ENCODE data around the gene IFI27L1.
"Not testable (repeated sequence)": the region's sequence is repeated elsewhere in the genome, so short reads cannot be mapped to it uniquely, and the experiment has no call there.

IFI27L1 gene

GRCh38 chr14:94048691-94049624, 32.2 kb upstream of the IFI27L1 start:
- no peak for DNase-seq (ENCODE audit: low read depth in 3 of 3)

GRCh38 chr14:94049625-94050023, 31.5 kb upstream of the IFI27L1 start:
- no peak for DNase-seq (ENCODE audit: low read depth in 3 of 3)

- DNase-seq (ENCODE audit: low read depth in 3 of 3), result no peak
Measured at GRCh38 chr14:94050231-94050880, 30.8 kb upstream of the IFI27L1 start.

- no peak for DNase-seq (ENCODE audit: low read depth in 3 of 3)
Measured at GRCh38 chr14:94051115-94051514, 30.0 kb upstream of the IFI27L1 start.

GRCh38 chr14:94051779-94052178, 29.3 kb upstream of the IFI27L1 start:
- no peak for DNase-seq (ENCODE audit: low read depth in 3 of 3)

- no peak for DNase-seq (ENCODE audit: low read depth in 3 of 3)
Measured at GRCh38 chr14:94052199-94052598, 28.9 kb upstream of the IFI27L1 start.

- no peak for DNase-seq (ENCODE audit: low read depth in 3 of 3)
Measured at GRCh38 chr14:94052662-94053061, 28.4 kb upstream of the IFI27L1 start.

GRCh38 chr14:94054401-94054800, 26.7 kb upstream of the IFI27L1 start:
- DNase-seq (ENCODE audit: low read depth in 3 of 3), result no peak

GRCh38 chr14:94054936-94055335, 26.2 kb upstream of the IFI27L1 start:
- DNase-seq (ENCODE audit: low read depth in 3 of 3), result no peak

- DNase-seq (ENCODE audit: low read depth in 3 of 3), result peak in 1 of 3 experiments; percentile 14
Measured at GRCh38 chr14:94056579-94057308, 24.4 kb upstream of the IFI27L1 start.

GRCh38 chr14:94058128-94058673, 22.9 kb upstream of the IFI27L1 start:
- DNase-seq (ENCODE audit: low read depth in 3 of 3), result no peak

- no peak for DNase-seq (ENCODE audit: low read depth in 3 of 3)
Measured at GRCh38 chr14:94058674-94059138, 22.4 kb upstream of the IFI27L1 start.

- DNase-seq (ENCODE audit: low read depth in 3 of 3), result no peak
Measured at GRCh38 chr14:94059998-94060397, 21.1 kb upstream of the IFI27L1 start.

GRCh38 chr14:94062344-94062940, 18.7 kb upstream of the IFI27L1 start:
- DNase-seq (ENCODE audit: low read depth in 3 of 3), result no peak

GRCh38 chr14:94066089-94066676, 14.9 kb upstream of the IFI27L1 start:
- no peak for DNase-seq (ENCODE audit: low read depth in 3 of 3)

- not testable (repeated sequence) for DNase-seq (ENCODE audit: low read depth in 3 of 3)
Measured at GRCh38 chr14:94072076-94072475, 9.0 kb upstream of the IFI27L1 start.

- no peak for DNase-seq (ENCODE audit: low read depth in 3 of 3)
Measured at GRCh38 chr14:94074534-94074933, 6.6 kb upstream of the IFI27L1 start.

- no peak for DNase-seq (ENCODE audit: low read depth in 3 of 3)
Measured at GRCh38 chr14:94075008-94075407, 6.1 kb upstream of the IFI27L1 start.

GRCh38 chr14:94077111-94077821, 3.8 kb upstream of the IFI27L1 start:
- no peak for DNase-seq (ENCODE audit: low read depth in 3 of 3)

- DNase-seq (ENCODE audit: low read depth in 3 of 3), result no peak
Measured at GRCh38 chr14:94077823-94078222, 3.3 kb upstream of the IFI27L1 start.
